Tibial nerve (tissue), 4 donors: ENCODE results near the gene PCDHGB4. TPM values are rescaled to one million over a fixed set of nuclear protein-coding genes. Genes with fewer than 3 reads are reported as not detected.
"Not testable (repeated sequence)": the region's sequence is repeated elsewhere in the genome, so short reads cannot be mapped to it uniquely, and the experiment has no call there.

Experiments used
- DNase-seq, 2 donors: peaks; one replicate each; pipeline ENCODE4 v3.0.0-alpha.2; 2019; ENCODE audit warnings: low spot score in 2 of 2
- H3K27ac ChIP-seq, 4 donors: fragments of 200-600 bp; sonication (generic) in 3 of 4; one replicate each; pipeline ENCODE4 v1.5.1; 2017 to 2019; ENCODE audit warnings: mild to moderate bottlenecking in 1 of 4
- H3K27me3 ChIP-seq, 2 donors: fragments of 200-600 bp; sonication (generic) in 1 of 2; one replicate each; pipeline versions ENCODE4 v1.5.1 to v1.6.0; 2017 to 2019
- H3K36me3 ChIP-seq, 3 donors: fragments of 200-600 bp; sonication (generic); one replicate each; pipeline ENCODE4 v1.5.1; 2018 to 2019
- H3K4me1 ChIP-seq, 4 donors: fragments of 200-600 bp; sonication (generic) in 3 of 4; one replicate each; pipeline ENCODE4 v1.5.1; 2017 to 2019
- H3K4me3 ChIP-seq, 4 donors: fragments of 200-600 bp; sonication (generic) in 3 of 4; one replicate each; pipeline ENCODE4 v1.5.1; 2017 to 2019; ENCODE audit warnings: mild to moderate bottlenecking in 1 of 4, moderate library complexity in 1 of 4
- H3K9me3 ChIP-seq, 4 donors: fragments of 200-600 bp; sonication (generic) in 3 of 4; one replicate each; pipeline ENCODE4 v1.5.1; 2017 to 2019
- CTCF ChIP-seq, 5 experiments: fragments of 200-600 bp in 3 of 5; fragments of 450-650 bp in 2 of 5; sonication (generic) in 3 of 5; IDR thresholded peaks; one replicate each; pipeline ENCODE4 v1.5.1; 2016 to 2019; ENCODE audit warnings: antibody characterized with exemption in 5 of 5, mild to moderate bottlenecking in 3 of 5, moderate library complexity in 2 of 5
- EP300 ChIP-seq, 2 donors: sonication (generic); formaldehyde crosslinking; IDR thresholded peaks; one replicate each; pipeline ENCODE4 v1.6.1; 2017; ENCODE audit warnings: antibody characterized with exemption in 2 of 2, mild to moderate bottlenecking in 1 of 2
- POLR2A ChIP-seq, 2 donors: fragments of 450-650 bp; IDR thresholded peaks; one replicate each; pipeline ENCODE4 v1.6.1; 2017; ENCODE audit warnings: antibody characterized with exemption in 2 of 2, mild to moderate bottlenecking in 2 of 2, moderate library complexity in 2 of 2
- WGBS, 2 donors: methylation state at CpG; one replicate each; pipeline ENCODE4 v1.1.5; 2018; 5-methylcytosine and 5-hydroxymethylcytosine counted together
- total RNA-seq, 4 donors: library from RNA; depleted of rRNA; stranded (reverse); fragments of >200 nt; gene quantifications; one replicate each; pipeline ENCODE4 v1.1.0, GENCODE V29; 2016

The PCDHGB4 gene
- total RNA-seq, 4 donors from 2014 or later, result 9.3 to 12.3 (median 11.1) TPM

GRCh38 chr5:141369994-141370848 is 17.3 kb upstream of the PCDHGB4 start, which contains the start of gene PCDHGB3:
PCDHGB3 (plus strand) TSS chr5:141370242; CDS start chr5:141370395, 153 bp downstream.
- Histone ChIP-seq H3K27me3 (no peaks in the 10 kb centered on the region), H3K4me1 (no peaks in the 10 kb centered on the region), H3K36me3 (peaks cover 0 to 23% (median 0%) of the 10 kb centered on the region in 3 donors), H3K4me3 (peak within 1 kb of the TSS in 2 of 4 donors; percentile 8 to 34), H3K27ac (no peak within 1 kb of the TSS), H3K9me3 (peaks cover 0 to 100% (median 45%) of the 10 kb centered on the region in 4 donors)
- 17 to 26% methylated on average over 32 of the region's 32 CpGs for WGBS, 2 donors
- DNase-seq, result no peak
- TF ChIP-seq POLR2A (IDR thresholded peaks at IDR 0.05) (no peak), EP300 (IDR thresholded peaks at IDR 0.05) (no peak), CTCF (IDR thresholded peaks at IDR 0.05) (peak in 2 of 5 experiments; percentile 13 to 15)

- DNase-seq, result no peak
- no peak for TF ChIP-seq POLR2A (IDR thresholded peaks at IDR 0.05)
- TF ChIP-seq EP300 (IDR thresholded peaks at IDR 0.05), result no peak
- no peak for TF ChIP-seq CTCF (IDR thresholded peaks at IDR 0.05)
- Histone ChIP-seq H3K4me3 (no peak overlapping the region), H3K27me3 (no peaks in the 10 kb centered on the region), H3K36me3 (peaks cover 0 to 29% (median 0%) of the 10 kb centered on the region in 3 donors), H3K4me1 (no peaks in the 10 kb centered on the region), H3K27ac (no peak overlapping the region), H3K9me3 (peaks cover 0 to 99% (median 44%) of the 10 kb centered on the region in 4 donors)
- WGBS, 2 donors, result 41 to 42% methylated on average over 39 to 58 of the region's 69 CpGs
Observed at GRCh38 chr5:141371572-141372475, 15.7 kb upstream of the PCDHGB4 start.

- Histone ChIP-seq H3K4me3 (peak within 1 kb of the TSS in 2 of 4 donors; percentile 3 to 29), H3K27me3 (no peaks in the 10 kb centered on the region), H3K27ac (no peak within 1 kb of the TSS), H3K4me1 (no peaks in the 10 kb centered on the region), H3K36me3 (peaks cover 0 to 32% (median 0%) of the 10 kb centered on the region in 3 donors), H3K9me3 (peaks cover 0 to 99% (median 49%) of the 10 kb centered on the region in 4 donors)
- TF ChIP-seq CTCF (IDR thresholded peaks at IDR 0.05) (peak in 1 of 5 experiments; percentile 22), POLR2A (IDR thresholded peaks at IDR 0.05) (no peak), EP300 (IDR thresholded peaks at IDR 0.05) (no peak)
- 15 to 23% methylated on average over 24 to 27 of the region's 27 CpGs for WGBS, 2 donors
- no peak for DNase-seq
Observed at GRCh38 chr5:141373673-141374317, 13.7 kb upstream of the PCDHGB4 start, which contains the start of gene PCDHGA6. PCDHGA6 (plus strand) TSS chr5:141373891; CDS start chr5:141374084, 193 bp downstream.

GRCh38 chr5:141374627-141375026 is 12.9 kb upstream of the PCDHGB4 start:
- Histone ChIP-seq H3K27me3 (no peaks in the 10 kb centered on the region), H3K4me3 (no peak overlapping the region), H3K27ac (no peak overlapping the region), H3K4me1 (no peaks in the 10 kb centered on the region), H3K9me3 (peaks cover 0 to 99% (median 51%) of the 10 kb centered on the region in 4 donors), H3K36me3 (peaks cover 0 to 35% (median 0%) of the 10 kb centered on the region in 3 donors)
- no peak for DNase-seq
- 58 to 68% methylated on average over 14 of the region's 14 CpGs for WGBS, 2 donors
- no peak for TF ChIP-seq EP300 (IDR thresholded peaks at IDR 0.05)
- no peak for TF ChIP-seq POLR2A (IDR thresholded peaks at IDR 0.05)
- no peak for TF ChIP-seq CTCF (IDR thresholded peaks at IDR 0.05)

GRCh38 chr5:141375444-141376155 is 11.9 kb upstream of the PCDHGB4 start:
- not testable (repeated sequence) for DNase-seq
- 38 to 63% methylated on average over 12 to 37 of the region's 48 CpGs for WGBS, 2 donors
- H3K9me3 ChIP-seq, result peaks cover 0 to 99% (median 48%) of the 10 kb centered on the region in 4 donors

More at GRCh38 chr5:141375444-141376155, 11.9 kb upstream of the PCDHGB4 start:
- H3K27me3 ChIP-seq, H3K4me3 ChIP-seq, H3K4me1 ChIP-seq, H3K27ac ChIP-seq: not testable (repeated sequence)
- peaks cover 0 to 31% (median 0%) of the 10 kb centered on the region in 3 donors for H3K36me3 ChIP-seq
